Measurements from ENCODE around the gene ADGRB2. TPM values are rescaled to one million over a fixed set of nuclear protein-coding genes. Genes with fewer than 3 reads are reported as not detected.

The ADGRB2 gene
- total RNA-seq, 2 experiments from 2014 or later = 0.54 to 0.56 TPM

- no peaks in the 10 kb centered on the region for H3K36me3 Mint-ChIP-seq (ENCODE audit: low read depth)
- no peaks in the 10 kb centered on the region for H3K4me1 Mint-ChIP-seq (ENCODE audit: low read depth)
- H3K27me3 Mint-ChIP-seq = peaks cover 13% of the 10 kb centered on the region
- ChIA-PET CTCF (no interaction called here), POLR2A (no interaction called here)
- no peaks in the 10 kb centered on the region for H3K9me3 Mint-ChIP-seq
- ATAC-seq = no peak
- no peak for DNase-seq
- TF ChIP-seq, protein P1, sequence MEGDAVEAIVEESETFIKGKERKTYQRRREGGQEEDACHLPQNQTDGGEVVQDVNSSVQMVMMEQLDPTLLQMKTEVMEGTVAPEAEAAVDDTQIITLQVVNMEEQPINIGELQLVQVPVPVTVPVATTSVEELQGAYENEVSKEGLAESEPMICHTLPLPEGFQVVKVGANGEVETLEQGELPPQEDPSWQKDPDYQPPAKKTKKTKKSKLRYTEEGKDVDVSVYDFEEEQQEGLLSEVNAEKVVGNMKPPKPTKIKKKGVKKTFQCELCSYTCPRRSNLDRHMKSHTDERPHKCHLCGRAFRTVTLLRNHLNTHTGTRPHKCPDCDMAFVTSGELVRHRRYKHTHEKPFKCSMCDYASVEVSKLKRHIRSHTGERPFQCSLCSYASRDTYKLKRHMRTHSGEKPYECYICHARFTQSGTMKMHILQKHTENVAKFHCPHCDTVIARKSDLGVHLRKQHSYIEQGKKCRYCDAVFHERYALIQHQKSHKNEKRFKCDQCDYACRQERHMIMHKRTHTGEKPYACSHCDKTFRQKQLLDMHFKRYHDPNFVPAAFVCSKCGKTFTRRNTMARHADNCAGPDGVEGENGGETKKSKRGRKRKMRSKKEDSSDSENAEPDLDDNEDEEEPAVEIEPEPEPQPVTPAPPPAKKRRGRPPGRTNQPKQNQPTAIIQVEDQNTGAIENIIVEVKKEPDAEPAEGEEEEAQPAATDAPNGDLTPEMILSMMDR (IDR thresholded peaks at IDR 0.05) = no peak
- intact Hi-C loops (cut with micrococcal nuclease) = no loop called here
- H3K4me3 Mint-ChIP-seq = no peak overlapping the region
- H3K27ac Mint-ChIP-seq = no peak overlapping the region
Measured at GRCh38 chr1:31681415-31681814, 82.7 kb downstream of the ADGRB2 start.

- intact Hi-C loops (cut with micrococcal nuclease) = no loop called here
- DNase-seq (no peak), ATAC-seq (no peak)
- no peak overlapping the region for H3K4me3 Mint-ChIP-seq
- TF ChIP-seq, protein P1 (IDR thresholded peaks at IDR 0.05) = no peak
- no peaks in the 10 kb centered on the region for H3K4me1 Mint-ChIP-seq (ENCODE audit: low read depth)
- H3K36me3 Mint-ChIP-seq (ENCODE audit: low read depth) = no peaks in the 10 kb centered on the region
- ChIA-PET CTCF (interaction anchor here (1.3 to 1.7 kb wide), 2 partner anchors 9 to 109 kb away, joined by 3 to 7 read pairs; no protein-coding TSS in a partner anchor), POLR2A (no interaction called here)
- no peaks in the 10 kb centered on the region for H3K9me3 Mint-ChIP-seq
- H3K27me3 Mint-ChIP-seq = peaks cover 3% of the 10 kb centered on the region
- H3K27ac Mint-ChIP-seq = no peak overlapping the region
Measured at GRCh38 chr1:31679676-31680230, 84.4 kb downstream of the ADGRB2 start.

DNA sequence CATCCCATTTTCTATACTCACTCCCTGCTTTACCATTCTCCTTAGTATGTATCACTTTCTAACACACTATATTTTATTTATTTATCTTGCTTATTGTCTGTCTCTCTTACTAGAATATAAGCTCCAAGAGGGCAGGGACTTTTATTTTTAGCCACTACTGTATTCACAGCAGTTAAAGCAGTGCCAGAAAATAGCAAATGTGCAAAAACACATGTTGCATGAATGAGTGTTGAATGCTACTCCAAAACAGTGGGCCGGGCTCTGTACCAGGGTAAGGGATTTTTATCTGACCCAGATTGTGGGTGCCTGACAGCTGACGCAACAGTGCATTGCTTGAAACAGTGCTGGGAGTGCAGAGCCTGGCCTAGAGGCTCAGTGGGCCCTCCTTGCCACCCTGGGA lies 85.0 kb downstream of the ADGRB2 start:
- peaks cover 2% of the 10 kb centered on the region for H3K27me3 Mint-ChIP-seq
- ATAC-seq (no peak), DNase-seq (no peak)
- no peak overlapping the region for H3K4me3 Mint-ChIP-seq
- CTCF ChIA-PET = interaction anchor here (0.9 to 1.7 kb wide), 4 partner anchors 10 to 110 kb away, joined by 3 to 7 read pairs (median 4); no protein-coding TSS in a partner anchor
- TF ChIP-seq, protein P1 (IDR thresholded peaks at IDR 0.05) = no peak
- no peaks in the 10 kb centered on the region for H3K9me3 Mint-ChIP-seq
- H3K27ac Mint-ChIP-seq = no peak overlapping the region
- POLR2A ChIA-PET = no interaction called here
- H3K4me1 Mint-ChIP-seq (ENCODE audit: low read depth) = no peaks in the 10 kb centered on the region
- intact Hi-C loops (cut with micrococcal nuclease) = no loop called here
- no peaks in the 10 kb centered on the region for H3K36me3 Mint-ChIP-seq (ENCODE audit: low read depth)

- intact Hi-C loops (cut with micrococcal nuclease) = no loop called here
- H3K27me3 Mint-ChIP-seq = peaks cover 2% of the 10 kb centered on the region
- TF ChIP-seq, protein P1 (IDR thresholded peaks at IDR 0.05) = no peak
- CTCF ChIA-PET = interaction anchor here (0.9 to 1.7 kb wide), 5 partner anchors 10 to 111 kb away, joined by 3 to 7 read pairs (median 3); no protein-coding TSS in a partner anchor
- no peak for ATAC-seq
- POLR2A ChIA-PET = no interaction called here
- H3K9me3 Mint-ChIP-seq = no peaks in the 10 kb centered on the region
- H3K27ac Mint-ChIP-seq = no peak overlapping the region
- H3K4me3 Mint-ChIP-seq = no peak overlapping the region
- no peak for DNase-seq
- H3K36me3 Mint-ChIP-seq (ENCODE audit: low read depth) = no peaks in the 10 kb centered on the region
- H3K4me1 Mint-ChIP-seq (ENCODE audit: low read depth) = no peaks in the 10 kb centered on the region
Measured at GRCh38 chr1:31678681-31679080, 85.5 kb downstream of the ADGRB2 start.

- Mint-ChIP-seq H3K27ac (no peak overlapping the region), H3K27me3 (peaks cover 2% of the 10 kb centered on the region), H3K9me3 (no peaks in the 10 kb centered on the region), H3K4me1 (ENCODE audit: low read depth) (no peaks in the 10 kb centered on the region), H3K4me3 (no peak overlapping the region), H3K36me3 (ENCODE audit: low read depth) (no peaks in the 10 kb centered on the region)
- CTCF ChIA-PET = interaction anchor here (0.9 to 1.7 kb wide), 5 partner anchors 13 to 111 kb away, joined by 3 to 7 read pairs (median 3); no protein-coding TSS in a partner anchor
- TF ChIP-seq, protein P1 (IDR thresholded peaks at IDR 0.05) = no peak
- intact Hi-C loops (cut with micrococcal nuclease) = no loop called here
- DNase-seq (no peak), ATAC-seq (no peak)
- POLR2A ChIA-PET = no interaction called here
Measured at GRCh38 chr1:31677949-31678348, 86.2 kb downstream of the ADGRB2 start.
